HG02885 (cell line): ENCODE data around the gene DAO.
"Not testable (repeated sequence)": the region's sequence is repeated elsewhere in the genome, so short reads cannot be mapped to it uniquely, and the experiment has no call there.

ENCODE experiments used
- ATAC-seq: cut with Tn5 transposase; IDR thresholded peaks from one replicate; pipeline ENCODE4 v1.9.1; 2021; ENCODE audit warnings: mild to moderate bottlenecking; ENCODE audit not compliant: unreplicated experiment, poor library complexity

The DAO gene

DNA sequence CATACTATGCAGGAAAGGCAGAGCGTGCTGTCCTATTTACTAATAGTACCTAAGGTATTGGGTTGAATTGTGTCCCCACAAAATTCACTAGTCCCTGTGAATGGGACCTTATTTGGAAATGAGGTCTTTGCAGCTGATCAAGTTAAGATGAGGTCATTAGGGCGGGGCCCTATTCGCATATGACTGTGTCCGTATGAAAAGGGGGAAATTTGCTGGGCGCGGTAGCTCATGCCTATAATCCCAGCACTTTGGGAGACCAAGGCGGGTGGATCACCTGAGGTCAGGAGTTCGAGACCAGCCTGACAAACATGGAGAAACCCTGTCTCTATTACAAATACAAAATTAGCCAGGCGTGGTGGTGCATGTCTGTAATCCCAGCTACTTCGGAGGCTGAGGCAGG lies 13.8 kb upstream of the DAO start:
- not testable (repeated sequence) for ATAC-seq

DNA sequence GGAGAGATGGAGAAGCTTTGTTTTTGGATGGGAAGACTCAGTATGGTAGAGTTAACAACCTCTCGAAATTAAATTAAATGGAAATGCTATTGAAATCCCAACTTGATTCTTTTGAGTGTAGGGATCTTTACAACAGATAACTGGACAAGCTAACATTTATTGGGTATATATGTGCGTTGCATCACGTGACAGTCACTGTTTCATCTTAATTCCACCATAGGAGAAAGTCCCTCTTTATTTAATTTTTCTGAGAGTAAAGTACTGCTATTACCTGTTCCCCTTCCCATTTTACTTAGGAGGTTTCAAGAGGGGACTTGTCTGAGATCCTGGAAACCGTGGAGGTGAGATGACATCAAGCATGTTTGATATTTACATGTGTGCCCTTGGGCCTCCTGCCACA lies 11.1 kb upstream of the DAO start:
- ATAC-seq = no peak

DNA sequence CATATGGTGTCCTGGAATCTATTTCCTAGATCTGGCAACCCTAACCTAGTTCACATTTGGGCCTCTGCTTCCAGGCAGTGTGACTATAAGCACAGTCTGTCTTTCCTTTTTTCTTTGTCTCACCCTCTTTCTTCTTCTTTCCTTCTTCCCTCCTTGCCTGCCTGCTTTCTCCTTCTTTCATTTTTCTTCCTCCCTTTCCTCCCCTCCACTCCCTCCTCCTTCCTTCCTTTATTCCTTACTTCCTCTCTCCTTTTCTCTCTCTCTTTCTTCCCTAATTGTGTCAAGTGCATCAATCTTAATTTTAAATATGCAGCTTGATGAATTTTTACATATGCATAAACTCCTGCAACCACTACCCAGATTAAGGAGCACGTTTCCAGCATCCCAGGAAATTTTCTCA lies 4.6 kb upstream of the DAO start:
- ATAC-seq = no peak

DNA sequence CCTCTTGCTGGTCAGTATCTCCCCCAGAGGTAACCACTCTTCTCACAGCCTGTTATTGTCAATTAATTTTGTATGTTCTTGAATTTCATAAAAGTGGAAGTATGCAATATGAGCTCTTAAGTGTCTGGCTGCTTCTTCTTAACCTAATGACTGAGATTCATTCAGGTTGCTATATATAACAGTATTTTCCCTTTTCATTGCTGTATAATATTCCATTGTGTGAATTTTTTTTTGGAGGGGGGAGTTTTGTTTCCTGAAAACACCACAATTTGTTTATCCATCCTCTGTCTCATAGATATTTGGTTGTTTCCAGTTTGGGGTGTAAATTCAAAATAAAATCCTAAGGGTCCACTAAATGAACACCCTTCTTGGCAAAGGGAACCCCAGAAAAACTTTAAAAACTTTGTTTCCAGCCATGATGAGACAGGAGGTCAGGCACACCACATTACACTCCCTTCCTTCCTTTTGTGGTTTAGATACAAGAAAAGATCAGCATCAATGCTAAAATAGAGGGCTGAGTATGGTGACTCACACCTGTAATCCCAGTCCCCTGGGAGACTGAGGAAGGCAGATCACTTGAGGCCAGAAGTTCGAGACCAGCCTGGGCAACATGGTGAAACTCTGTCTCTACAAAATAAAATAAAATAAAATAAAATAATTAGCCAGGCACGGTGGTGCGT lies 4.1 kb upstream of the DAO start:
- no peak for ATAC-seq

GRCh38 chr12:108876550-108876949 lies 3.3 kb upstream of the DAO start:
- ATAC-seq = no peak

GRCh38 chr12:108881953-108882352 lies 2.1 kb downstream of the DAO start:
- ATAC-seq = no peak

DNA sequence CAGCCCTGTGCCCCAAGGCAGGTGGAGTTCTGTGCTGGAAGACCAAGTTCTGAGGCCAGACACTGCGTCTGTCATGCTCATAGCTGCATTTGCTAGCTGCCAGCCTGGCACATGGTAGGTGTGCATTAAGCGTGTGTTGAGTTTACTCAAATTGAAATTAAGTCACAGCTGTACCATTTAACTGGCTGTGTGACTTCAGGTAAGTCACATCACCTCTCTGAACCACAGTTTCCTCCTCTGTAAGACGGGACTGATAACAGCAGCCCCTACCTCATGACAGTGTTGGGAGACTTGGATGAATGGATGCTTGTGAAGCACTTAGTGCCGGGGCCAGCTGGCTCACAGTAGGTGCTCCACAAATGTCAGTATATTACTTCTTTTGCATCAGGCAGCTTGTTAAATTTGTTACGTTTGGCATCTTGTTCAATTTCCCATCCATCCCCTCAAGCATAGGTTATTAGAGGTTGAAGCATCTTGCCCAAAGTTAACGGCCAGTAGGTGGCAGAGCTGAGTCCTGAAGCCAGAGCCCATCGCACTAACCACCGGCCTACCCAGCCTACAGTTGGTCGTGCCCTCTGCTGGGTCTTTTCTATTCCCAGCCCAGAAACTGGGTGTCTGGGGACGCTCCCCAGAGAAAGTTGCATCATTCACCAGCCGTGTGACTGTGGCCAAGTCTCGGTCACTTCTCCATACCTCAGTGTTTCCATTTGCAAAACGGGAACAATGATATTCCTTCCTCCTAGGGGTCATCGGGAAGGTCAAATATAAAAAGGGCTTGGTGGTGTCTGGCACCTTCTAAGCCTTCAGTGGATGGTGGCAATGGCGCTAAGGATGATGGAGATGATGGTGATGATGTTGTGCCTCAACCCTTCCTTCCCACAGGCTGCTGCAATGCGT lies 4.5 kb downstream of the DAO start:
- ATAC-seq = no peak

GRCh38 chr12:108886873-108887629 lies 7.2 kb downstream of the DAO start:
- no peak for ATAC-seq

DNA sequence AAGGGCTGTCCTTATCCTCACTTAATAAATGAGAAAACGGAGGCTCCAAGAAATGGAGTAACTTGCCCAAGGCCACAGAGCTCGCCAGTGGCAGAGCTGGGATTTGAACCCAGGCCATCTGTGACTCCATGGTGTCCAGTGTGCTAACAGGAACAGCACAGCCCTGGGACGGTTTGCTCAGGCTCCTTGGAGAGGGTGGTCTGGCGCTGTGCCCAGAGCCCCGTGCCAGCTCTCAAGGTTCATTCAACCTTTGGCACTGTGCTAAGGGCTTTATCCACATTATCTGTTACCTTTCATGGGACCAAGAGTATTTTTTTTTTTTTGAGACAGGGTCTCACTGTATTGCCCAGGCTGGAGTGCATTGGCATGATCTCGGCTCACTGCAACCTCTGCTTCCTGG lies 8.1 kb downstream of the DAO start:
- ATAC-seq = no peak

- ATAC-seq = no peak
Observed at GRCh38 chr12:108890208-108890607, 10.3 kb downstream of the DAO start.

GRCh38 chr12:108895220-108895802 lies 15.4 kb downstream of the DAO start:
- ATAC-seq = no peak

DNA sequence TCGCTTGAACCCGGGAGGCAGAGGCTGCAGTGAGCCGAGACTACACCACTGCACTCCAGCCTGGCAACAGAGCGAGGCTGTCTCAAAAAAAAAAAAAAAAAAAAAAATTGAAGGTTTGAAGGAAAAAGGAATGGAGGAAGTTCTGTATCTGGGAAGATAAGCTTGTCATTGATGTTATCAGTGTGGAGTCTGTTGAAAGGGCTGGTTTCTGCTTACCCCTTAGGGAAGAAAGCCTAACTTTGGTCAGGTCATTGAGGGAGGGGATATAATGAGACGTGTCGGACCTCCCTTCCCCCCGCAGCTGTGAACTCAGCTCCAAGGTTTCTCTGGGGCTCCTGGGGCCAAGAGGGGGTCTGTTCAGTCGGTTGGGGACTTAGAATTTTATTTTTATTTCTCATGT lies 16.4 kb downstream of the DAO start:
- ATAC-seq = no peak

- ATAC-seq = no peak
Observed at GRCh38 chr12:108896817-108897216, 16.9 kb downstream of the DAO start.

DNA sequence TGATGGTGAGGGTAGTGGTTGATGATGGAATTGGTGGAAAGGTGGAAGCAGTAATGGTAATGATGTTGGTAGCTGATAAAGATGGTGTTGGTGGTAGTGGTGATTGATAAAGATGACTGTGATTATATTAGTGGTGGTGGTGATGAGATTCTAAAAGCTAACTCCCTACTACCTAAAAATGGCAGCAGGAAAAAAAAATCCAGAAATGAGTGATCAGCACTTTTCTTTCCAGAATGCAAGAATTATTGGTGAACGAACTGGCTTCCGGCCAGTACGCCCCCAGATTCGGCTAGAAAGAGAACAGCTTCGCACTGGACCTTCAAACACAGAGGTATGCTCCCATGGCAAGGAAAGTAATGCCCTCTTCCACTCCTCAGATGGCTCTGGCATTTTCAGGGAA lies 19.3 kb downstream of the DAO start:
- ATAC-seq = no peak

- no peak for ATAC-seq
Observed at GRCh38 chr12:108905725-108906124, 25.8 kb downstream of the DAO start.

GRCh38 chr12:108906971-108907370 lies 27.1 kb downstream of the DAO start:
- ATAC-seq = no peak

GRCh38 chr12:108907839-108908351 lies 28.0 kb downstream of the DAO start:
- no peak for ATAC-seq

DNA sequence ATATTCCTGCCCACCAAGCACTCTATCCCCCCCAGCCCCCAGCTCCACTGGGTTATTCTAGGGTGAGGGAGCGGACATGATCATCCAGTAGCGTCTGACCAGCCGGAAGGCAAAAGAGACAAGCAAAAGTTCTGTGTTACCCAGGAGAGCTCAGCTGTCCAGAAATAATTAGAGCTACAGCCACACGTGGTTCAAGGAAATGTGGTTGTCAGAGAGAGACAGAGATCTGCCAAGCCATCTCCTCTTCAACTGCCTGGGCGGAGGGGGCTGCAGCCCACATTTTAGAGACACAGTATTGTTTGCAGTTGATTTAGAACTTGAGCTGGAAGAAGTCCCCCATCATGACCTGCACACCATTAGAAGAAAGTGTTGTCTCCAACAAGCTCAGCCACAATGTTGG lies 30.4 kb downstream of the DAO start:
- no peak for ATAC-seq

GRCh38 chr12:108911915-108912314 lies 32.0 kb downstream of the DAO start:
- ATAC-seq = no peak

GRCh38 chr12:108912361-108912760 lies 32.5 kb downstream of the DAO start:
- no peak for ATAC-seq
